GM18868 (cell line): ENCODE data around the gene ADAMTSL2.

Source experiments
- ATAC-seq: cut with Tn5 transposase; IDR thresholded peaks from one replicate; pipeline ENCODE4 v1.9.1; 2021; ENCODE audit warnings: mild to moderate bottlenecking, moderate library complexity; ENCODE audit not compliant: unreplicated experiment

ADAMTSL2 gene

GRCh38 chr9:133516256-133516960, 18.1 kb upstream of the ADAMTSL2 start:
- no peak for ATAC-seq

GRCh38 chr9:133516961-133517350, 17.5 kb upstream of the ADAMTSL2 start:
- no peak for ATAC-seq

GRCh38 chr9:133517711-133518110, 16.8 kb upstream of the ADAMTSL2 start:
- ATAC-seq, result no peak

GRCh38 chr9:133518200-133518599, 16.3 kb upstream of the ADAMTSL2 start:
- ATAC-seq, result no peak

- ATAC-seq, result no peak
Observed at GRCh38 chr9:133518706-133519449, 15.6 kb upstream of the ADAMTSL2 start.

- ATAC-seq, result no peak
Observed at GRCh38 chr9:133519693-133520092, 14.8 kb upstream of the ADAMTSL2 start.

GRCh38 chr9:133520121-133520835, 14.2 kb upstream of the ADAMTSL2 start:
- no peak for ATAC-seq

GRCh38 chr9:133521122-133522072, 13.1 kb upstream of the ADAMTSL2 start:
- no peak for ATAC-seq

GRCh38 chr9:133522073-133522910, 12.2 kb upstream of the ADAMTSL2 start:
- ATAC-seq, result no peak

- ATAC-seq, result no peak
Observed at GRCh38 chr9:133523106-133523505, 11.4 kb upstream of the ADAMTSL2 start.

- ATAC-seq, result no peak
Observed at GRCh38 chr9:133524146-133524545, 10.4 kb upstream of the ADAMTSL2 start.

GRCh38 chr9:133524679-133525228, 9.8 kb upstream of the ADAMTSL2 start, which contains the start of gene MYMK:
TSS of gene MYMK (minus strand) at chr9:133524959. CDS start at chr9:133524844, 115 bp downstream.
- no peak for ATAC-seq

- ATAC-seq, result no peak
Observed at GRCh38 chr9:133525677-133526076, 8.8 kb upstream of the ADAMTSL2 start.

- no peak for ATAC-seq
Observed at GRCh38 chr9:133526721-133527321, 7.7 kb upstream of the ADAMTSL2 start.

GRCh38 chr9:133527444-133527920, 7.0 kb upstream of the ADAMTSL2 start:
- no peak for ATAC-seq

- no peak for ATAC-seq
Observed at GRCh38 chr9:133528001-133528875, 6.3 kb upstream of the ADAMTSL2 start.

- no peak for ATAC-seq
Observed at GRCh38 chr9:133528876-133529241, 5.6 kb upstream of the ADAMTSL2 start.

- no peak for ATAC-seq
Observed at GRCh38 chr9:133529457-133529856, 5.0 kb upstream of the ADAMTSL2 start.
